ENCODE results near the gene HIBADH.

The HIBADH gene

GRCh38 chr7:27476493-27476892, 186.2 kb downstream of the HIBADH start (continued):
- TF ChIP-seq, protein P1, sequence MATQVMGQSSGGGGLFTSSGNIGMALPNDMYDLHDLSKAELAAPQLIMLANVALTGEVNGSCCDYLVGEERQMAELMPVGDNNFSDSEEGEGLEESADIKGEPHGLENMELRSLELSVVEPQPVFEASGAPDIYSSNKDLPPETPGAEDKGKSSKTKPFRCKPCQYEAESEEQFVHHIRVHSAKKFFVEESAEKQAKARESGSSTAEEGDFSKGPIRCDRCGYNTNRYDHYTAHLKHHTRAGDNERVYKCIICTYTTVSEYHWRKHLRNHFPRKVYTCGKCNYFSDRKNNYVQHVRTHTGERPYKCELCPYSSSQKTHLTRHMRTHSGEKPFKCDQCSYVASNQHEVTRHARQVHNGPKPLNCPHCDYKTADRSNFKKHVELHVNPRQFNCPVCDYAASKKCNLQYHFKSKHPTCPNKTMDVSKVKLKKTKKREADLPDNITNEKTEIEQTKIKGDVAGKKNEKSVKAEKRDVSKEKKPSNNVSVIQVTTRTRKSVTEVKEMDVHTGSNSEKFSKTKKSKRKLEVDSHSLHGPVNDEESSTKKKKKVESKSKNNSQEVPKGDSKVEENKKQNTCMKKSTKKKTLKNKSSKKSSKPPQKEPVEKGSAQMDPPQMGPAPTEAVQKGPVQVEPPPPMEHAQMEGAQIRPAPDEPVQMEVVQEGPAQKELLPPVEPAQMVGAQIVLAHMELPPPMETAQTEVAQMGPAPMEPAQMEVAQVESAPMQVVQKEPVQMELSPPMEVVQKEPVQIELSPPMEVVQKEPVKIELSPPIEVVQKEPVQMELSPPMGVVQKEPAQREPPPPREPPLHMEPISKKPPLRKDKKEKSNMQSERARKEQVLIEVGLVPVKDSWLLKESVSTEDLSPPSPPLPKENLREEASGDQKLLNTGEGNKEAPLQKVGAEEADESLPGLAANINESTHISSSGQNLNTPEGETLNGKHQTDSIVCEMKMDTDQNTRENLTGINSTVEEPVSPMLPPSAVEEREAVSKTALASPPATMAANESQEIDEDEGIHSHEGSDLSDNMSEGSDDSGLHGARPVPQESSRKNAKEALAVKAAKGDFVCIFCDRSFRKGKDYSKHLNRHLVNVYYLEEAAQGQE (tag by site-specific recombination; IDR thresholded peaks at IDR 0.05) = no peak
- no peak for TF ChIP-seq ZNF521 (tag by site-specific recombination; IDR thresholded peaks at IDR 0.05)

Measured in HEK293 (cell line).